Measurements from ENCODE around the gene KCNG3.

Gene KCNG3

GRCh38 chr2:42410742-42411514 is 82.9 kb downstream of the KCNG3 start:
- Histone ChIP-seq H3K23ac (ENCODE audit: low read depth, low read length, poor library complexity) (no peak overlapping the region), H3K14ac (ENCODE audit: low read length) (no peak overlapping the region), H3K4me3 (ENCODE audit: low read length in 2 of 2) (no peak overlapping the region), H2BK12ac (ENCODE audit: low read length) (no peak overlapping the region), H3K36me3 (replicated peaks in 1 of 2; ENCODE audit: control insufficient read depth in 2 of 2, insufficient read depth in 2 of 2, low read length in 2 of 2) (no peaks in the 10 kb centered on the region), H2AFZ (ENCODE audit: low read length) (no peak overlapping the region), H3K9ac (ENCODE audit: low read depth, low read length, poor library complexity) (no peak overlapping the region), H3K27me3 (ENCODE audit: control insufficient read depth in 3 of 3, insufficient read depth in 3 of 3, low read depth in 1 of 3, low read length in 3 of 3) (no peaks in the 10 kb centered on the region), H3K27ac (replicated peaks; ENCODE audit: low read length) (no peak overlapping the region), H3K79me1 (ENCODE audit: low read depth, low read length) (no peaks in the 10 kb centered on the region), H2BK5ac (ENCODE audit: low read length) (no peak overlapping the region), H2AK5ac (ENCODE audit: low read depth, low read length) (no peak overlapping the region), H3K9me3 (replicated peaks in 1 of 2; ENCODE audit: control insufficient read depth in 2 of 2, insufficient read depth in 1 of 2, low read depth in 1 of 2, low read length in 2 of 2) (peaks cover 9 to 11% of the 10 kb centered on the region in 2 donors), H4K91ac (ENCODE audit: low read depth, low read length, poor library complexity) (no peak overlapping the region), H3K18ac (ENCODE audit: low read length) (no peak overlapping the region), H4K8ac (ENCODE audit: low read depth, low read length) (no peak overlapping the region), H3K4me2 (ENCODE audit: insufficient read depth, low read length, poor library complexity, severe bottlenecking) (no peak overlapping the region), H2BK15ac (ENCODE audit: low read length) (no peak overlapping the region), H2BK120ac (ENCODE audit: low read depth, low read length) (no peak overlapping the region), H3K4me1 (ENCODE audit: control insufficient read depth in 2 of 2, insufficient read depth in 1 of 2, low read depth in 1 of 2, low read length in 2 of 2) (no peaks in the 10 kb centered on the region), H3K4ac (ENCODE audit: low read length) (no peak overlapping the region)
- no peak for DNase-seq (ENCODE audit: low spot score)
- no CpG with 5 or more reads among the region's 3 CpGs for WGBS, 2 donors (ENCODE audit: extremely low coverage in 2 of 2, insufficient read length in 2 of 2, insufficient replicate concordance in 1 of 2)

DNA sequence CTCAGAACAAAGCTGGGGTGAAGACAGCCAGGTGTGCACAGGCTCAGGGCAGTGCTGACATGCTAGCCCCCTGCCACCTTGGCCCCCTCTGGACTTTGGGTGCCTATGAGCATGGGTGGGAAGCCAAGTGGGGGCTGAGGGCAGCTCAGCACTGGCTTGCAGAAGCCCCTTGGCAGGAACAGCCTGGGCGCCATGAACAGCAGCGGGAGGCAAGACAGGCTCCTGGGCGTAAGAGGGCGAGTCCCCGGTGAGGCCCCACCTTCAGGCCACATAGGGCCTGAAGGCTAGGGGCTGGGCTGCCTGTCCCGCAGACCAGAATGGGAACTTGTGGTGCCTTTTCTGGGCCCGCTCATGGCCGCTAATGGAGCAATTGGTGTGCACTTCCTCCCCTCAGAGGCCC is 85.8 kb downstream of the KCNG3 start:
- no peak overlapping the region for H2AFZ ChIP-seq (ENCODE audit: low read length)
- no CpG with 5 or more reads among the region's 8 CpGs for WGBS, 2 donors (ENCODE audit: extremely low coverage in 2 of 2, insufficient read length in 2 of 2, insufficient replicate concordance in 1 of 2)
- no peak for DNase-seq (ENCODE audit: low spot score)

DNA sequence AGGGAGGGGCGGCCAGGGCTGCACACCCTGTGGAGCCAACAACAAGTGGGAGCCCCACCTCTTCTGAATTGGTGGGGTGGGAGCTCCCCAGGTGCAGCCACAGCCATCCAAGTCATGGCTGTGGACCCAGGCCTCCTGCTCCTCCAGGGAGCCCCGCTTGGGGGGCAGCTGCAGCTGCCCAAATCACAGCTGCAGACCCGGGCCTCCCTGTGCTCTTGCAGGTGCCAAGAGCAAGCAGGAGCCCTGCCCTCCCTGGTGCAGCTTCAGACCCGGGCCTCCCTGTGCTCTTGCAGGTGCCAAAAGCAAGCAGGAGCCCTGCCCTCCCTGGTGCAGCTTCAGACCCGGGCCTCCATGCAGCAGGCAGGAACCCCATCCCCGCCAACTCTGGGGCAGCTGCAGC is 86.3 kb downstream of the KCNG3 start:
- no peaks in the 10 kb centered on the region for H3K79me1 ChIP-seq (ENCODE audit: low read depth, low read length)
- H2BK15ac ChIP-seq (ENCODE audit: low read length) = no peak overlapping the region
- no peak overlapping the region for H3K4ac ChIP-seq (ENCODE audit: low read length)
- no peak overlapping the region for H2BK5ac ChIP-seq (ENCODE audit: low read length)
- H3K36me3 ChIP-seq (replicated peaks in 1 of 2; ENCODE audit: control insufficient read depth in 2 of 2, insufficient read depth in 2 of 2, low read length in 2 of 2) = no peaks in the 10 kb centered on the region
- H2AFZ ChIP-seq (ENCODE audit: low read length) = no peak overlapping the region
- no CpG with 5 or more reads among the region's 6 CpGs for WGBS, 2 donors (ENCODE audit: extremely low coverage in 2 of 2, insufficient read length in 2 of 2, insufficient replicate concordance in 1 of 2)
- H3K18ac ChIP-seq (ENCODE audit: low read length) = no peak overlapping the region
- H3K14ac ChIP-seq (ENCODE audit: low read length) = peak overlapping the region; percentile 63
- H4K8ac ChIP-seq (ENCODE audit: low read depth, low read length) = no peak overlapping the region
- no peaks in the 10 kb centered on the region for H3K4me1 ChIP-seq (ENCODE audit: control insufficient read depth in 2 of 2, insufficient read depth in 1 of 2, low read depth in 1 of 2, low read length in 2 of 2)
- H3K27me3 ChIP-seq (ENCODE audit: control insufficient read depth in 3 of 3, insufficient read depth in 3 of 3, low read depth in 1 of 3, low read length in 3 of 3) = no peaks in the 10 kb centered on the region
- H4K91ac ChIP-seq (ENCODE audit: low read depth, low read length, poor library complexity) = no peak overlapping the region
- DNase-seq (ENCODE audit: low spot score) = no peak
- H2BK12ac ChIP-seq (ENCODE audit: low read length) = no peak overlapping the region
- H3K23ac ChIP-seq (ENCODE audit: low read depth, low read length, poor library complexity) = no peak overlapping the region
- H3K9me3 ChIP-seq (replicated peaks in 1 of 2; ENCODE audit: control insufficient read depth in 2 of 2, insufficient read depth in 1 of 2, low read depth in 1 of 2, low read length in 2 of 2) = peaks cover 3 to 9% of the 10 kb centered on the region in 2 donors
- H3K4me2 ChIP-seq (ENCODE audit: insufficient read depth, low read length, poor library complexity, severe bottlenecking) = no peak overlapping the region
- no peak overlapping the region for H3K27ac ChIP-seq (replicated peaks; ENCODE audit: low read length)
- no peak overlapping the region for H2BK120ac ChIP-seq (ENCODE audit: low read depth, low read length)
- no peak overlapping the region for H2AK5ac ChIP-seq (ENCODE audit: low read depth, low read length)
- H3K4me3 ChIP-seq (ENCODE audit: low read length in 2 of 2) = peak overlapping the region in 1 of 2 donors; percentile 37
- H3K9ac ChIP-seq (ENCODE audit: low read depth, low read length, poor library complexity) = peak overlapping the region; percentile 12

More for the DNA sequence above, 85.8 kb downstream of the KCNG3 start:
- H3K18ac ChIP-seq (ENCODE audit: low read length) = no peak overlapping the region
- H2BK15ac ChIP-seq (ENCODE audit: low read length) = no peak overlapping the region
- H3K27ac ChIP-seq (replicated peaks; ENCODE audit: low read length) = no peak overlapping the region
- H3K4me2 ChIP-seq (ENCODE audit: insufficient read depth, low read length, poor library complexity, severe bottlenecking) = no peak overlapping the region
- H3K4me1 ChIP-seq (ENCODE audit: control insufficient read depth in 2 of 2, insufficient read depth in 1 of 2, low read depth in 1 of 2, low read length in 2 of 2) = no peaks in the 10 kb centered on the region
- no peak overlapping the region for H3K23ac ChIP-seq (ENCODE audit: low read depth, low read length, poor library complexity)
- H3K9me3 ChIP-seq (replicated peaks in 1 of 2; ENCODE audit: control insufficient read depth in 2 of 2, insufficient read depth in 1 of 2, low read depth in 1 of 2, low read length in 2 of 2) = peaks cover 3 to 9% of the 10 kb centered on the region in 2 donors
- H4K91ac ChIP-seq (ENCODE audit: low read depth, low read length, poor library complexity) = no peak overlapping the region
- no peak overlapping the region for H3K4ac ChIP-seq (ENCODE audit: low read length)
- no peak overlapping the region for H4K8ac ChIP-seq (ENCODE audit: low read depth, low read length)
- H3K9ac ChIP-seq (ENCODE audit: low read depth, low read length, poor library complexity) = peak overlapping the region; percentile 12
- H2AK5ac ChIP-seq (ENCODE audit: low read depth, low read length) = no peak overlapping the region
- H2BK12ac ChIP-seq (ENCODE audit: low read length) = no peak overlapping the region
- H3K4me3 ChIP-seq (ENCODE audit: low read length in 2 of 2) = no peak overlapping the region
- H3K79me1 ChIP-seq (ENCODE audit: low read depth, low read length) = no peaks in the 10 kb centered on the region
- H3K14ac ChIP-seq (ENCODE audit: low read length) = peak overlapping the region; percentile 63
- no peaks in the 10 kb centered on the region for H3K27me3 ChIP-seq (ENCODE audit: control insufficient read depth in 3 of 3, insufficient read depth in 3 of 3, low read depth in 1 of 3, low read length in 3 of 3)
- no peak overlapping the region for H2BK5ac ChIP-seq (ENCODE audit: low read length)
- H3K36me3 ChIP-seq (replicated peaks in 1 of 2; ENCODE audit: control insufficient read depth in 2 of 2, insufficient read depth in 2 of 2, low read length in 2 of 2) = no peaks in the 10 kb centered on the region
- no peak overlapping the region for H2BK120ac ChIP-seq (ENCODE audit: low read depth, low read length)

DNA sequence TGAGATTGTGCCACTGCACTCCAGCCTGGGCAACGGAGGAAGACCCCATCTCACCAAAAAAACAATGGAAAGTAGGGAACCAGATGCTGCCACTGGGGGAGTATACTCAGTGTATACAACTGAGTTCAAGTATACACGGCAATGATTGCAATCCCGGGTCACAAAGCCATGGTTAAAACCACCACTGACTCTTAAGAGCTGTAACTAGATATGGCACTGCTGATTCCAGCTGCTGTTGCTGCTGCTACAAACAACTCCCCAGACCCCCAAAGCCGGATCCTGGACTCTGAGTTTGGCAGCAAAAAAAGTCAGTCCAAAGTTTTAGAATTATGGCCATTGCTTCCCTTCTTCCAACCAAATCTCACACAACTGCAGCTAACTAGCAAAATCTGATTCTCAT is 89.1 kb downstream of the KCNG3 start:
- H3K14ac ChIP-seq (ENCODE audit: low read length) = no peak overlapping the region
- no peak overlapping the region for H3K9ac ChIP-seq (ENCODE audit: low read depth, low read length, poor library complexity)
- H2BK5ac ChIP-seq (ENCODE audit: low read length) = no peak overlapping the region
- no peak overlapping the region for H2AFZ ChIP-seq (ENCODE audit: low read length)
- H3K4me1 ChIP-seq (ENCODE audit: control insufficient read depth in 2 of 2, insufficient read depth in 1 of 2, low read depth in 1 of 2, low read length in 2 of 2) = no peaks in the 10 kb centered on the region
- no peak overlapping the region for H3K18ac ChIP-seq (ENCODE audit: low read length)
- no peak overlapping the region for H3K4ac ChIP-seq (ENCODE audit: low read length)
- no peak overlapping the region for H4K8ac ChIP-seq (ENCODE audit: low read depth, low read length)
- no peak overlapping the region for H4K91ac ChIP-seq (ENCODE audit: low read depth, low read length, poor library complexity)
- peaks cover 3 to 9% of the 10 kb centered on the region in 2 donors for H3K9me3 ChIP-seq (replicated peaks in 1 of 2; ENCODE audit: control insufficient read depth in 2 of 2, insufficient read depth in 1 of 2, low read depth in 1 of 2, low read length in 2 of 2)
- H2AK5ac ChIP-seq (ENCODE audit: low read depth, low read length) = no peak overlapping the region
- no peak overlapping the region for H3K4me2 ChIP-seq (ENCODE audit: insufficient read depth, low read length, poor library complexity, severe bottlenecking)
- no peak overlapping the region for H3K4me3 ChIP-seq (ENCODE audit: low read length in 2 of 2)
- H3K27me3 ChIP-seq (ENCODE audit: control insufficient read depth in 3 of 3, insufficient read depth in 3 of 3, low read depth in 1 of 3, low read length in 3 of 3) = no peaks in the 10 kb centered on the region
- no peak overlapping the region for H3K23ac ChIP-seq (ENCODE audit: low read depth, low read length, poor library complexity)
- no peak overlapping the region for H2BK12ac ChIP-seq (ENCODE audit: low read length)
- DNase-seq (ENCODE audit: low spot score) = no peak
- no CpG with 5 or more reads among the region's 4 CpGs for WGBS, 2 donors (ENCODE audit: extremely low coverage in 2 of 2, insufficient read length in 2 of 2, insufficient replicate concordance in 1 of 2)
- no peaks in the 10 kb centered on the region for H3K36me3 ChIP-seq (replicated peaks in 1 of 2; ENCODE audit: control insufficient read depth in 2 of 2, insufficient read depth in 2 of 2, low read length in 2 of 2)
- no peak overlapping the region for H3K27ac ChIP-seq (replicated peaks; ENCODE audit: low read length)
- no peaks in the 10 kb centered on the region for H3K79me1 ChIP-seq (ENCODE audit: low read depth, low read length)
- H2BK15ac ChIP-seq (ENCODE audit: low read length) = no peak overlapping the region
- H2BK120ac ChIP-seq (ENCODE audit: low read depth, low read length) = no peak overlapping the region

Measured in neuronal stem cell (in vitro differentiated cells).